Upper lobe of left lung (tissue), 6 donors: ENCODE measurements around the gene ZSCAN16. TPM values are rescaled to one million over a fixed set of nuclear protein-coding genes. Genes with fewer than 3 reads are reported as not detected.

ENCODE experiments used
- ATAC-seq, 2 donors: fragments of 200-7000 bp; cut with Tn5 transposase; one replicate each; pipeline ENCODE4 v1.9.1; 2022; ENCODE audit warnings: mild to moderate bottlenecking in 2 of 2, moderate library complexity in 2 of 2; ENCODE audit not compliant: low FRiP score in 2 of 2
- DNase-seq, 2 donors: peaks; one replicate each; pipeline ENCODE4 v3.0.0-alpha.2; 2019 to 2020
- H3K27ac ChIP-seq, 4 donors: fragments of 200-600 bp; sonication (generic); one replicate each; pipeline ENCODE4 v1.5.1; 2016 to 2019
- H3K27me3 ChIP-seq, 4 donors: fragments of 200-600 bp; sonication (generic); one replicate each; pipeline ENCODE4 v1.5.1; 2017 to 2019
- H3K36me3 ChIP-seq, 4 donors: fragments of 200-600 bp; sonication (generic); one replicate each; pipeline ENCODE4 v1.5.1; 2016 to 2019
- H3K4me1 ChIP-seq, 4 donors: fragments of 200-600 bp; sonication (generic); one replicate each; pipeline ENCODE4 v1.5.1; 2018 to 2019
- H3K4me3 ChIP-seq, 4 donors: fragments of 200-600 bp; sonication (generic); one replicate each; pipeline ENCODE4 v1.5.1; 2017 to 2019; ENCODE audit warnings: mild to moderate bottlenecking in 2 of 4, moderate library complexity in 1 of 4
- H3K9me3 ChIP-seq, 4 donors: fragments of 200-600 bp; sonication (generic); one replicate each; pipeline ENCODE4 v1.5.1; 2018 to 2019
- CTCF ChIP-seq, 6 experiments: fragments of 450-650 bp in 4 of 6; fragments of 200-600 bp in 2 of 6; sonication (generic) in 2 of 6; IDR thresholded peaks; one replicate each; pipeline ENCODE4 v1.5.1; 2016 to 2019; ENCODE audit warnings: antibody characterized with exemption in 6 of 6
- EP300 ChIP-seq, 4 donors: sonication (generic); formaldehyde crosslinking; IDR thresholded peaks; one replicate each; pipeline ENCODE4 v1.5.1; 2017; ENCODE audit warnings: antibody characterized with exemption in 4 of 4, control low read depth in 2 of 4
- POLR2A ChIP-seq, 4 donors: fragments of 450-650 bp; IDR thresholded peaks; one replicate each; pipeline ENCODE4 v1.5.1; 2016 to 2017; ENCODE audit warnings: antibody characterized with exemption in 4 of 4, mild to moderate bottlenecking in 2 of 4
- POLR2AphosphoS5 ChIP-seq, 2 donors: sonication (generic); formaldehyde crosslinking; IDR thresholded peaks; one replicate each; pipeline ENCODE4 v1.5.1; 2017; ENCODE audit warnings: antibody characterized with exemption in 2 of 2
- WGBS, 2 donors: methylation state at CpG; one replicate each; pipeline ENCODE4 v1.1.5; 2017 to 2018; 5-methylcytosine and 5-hydroxymethylcytosine counted together
- total RNA-seq, 6 donors: library from RNA; depleted of rRNA in 4 of 6; stranded (reverse); fragments of >200 nt in 4 of 6; gene quantifications; one replicate each; pipeline versions ENCODE4 v1.1.0 to v1.2.1, GENCODE V29; 2016 to 2021
- donor health status: DM: no; HTN: no; CAD: no; lungs with moderate emphysema.
- donor health status: DM: no; HTN: yes; CAD: no; lungs with severe emphysema.

Gene ZSCAN16
- total RNA-seq, 6 donors from 2014 or later, result 4.1 to 16.8 (median 5.1) TPM

- H3K27me3 ChIP-seq, result no peaks in the 10 kb centered on the region
- TF ChIP-seq CTCF (IDR thresholded peaks at IDR 0.05), result no peak
- no peak for TF ChIP-seq POLR2AphosphoS5 (IDR thresholded peaks at IDR 0.05)
- TF ChIP-seq POLR2A (IDR thresholded peaks at IDR 0.05), result no peak
- TF ChIP-seq EP300 (IDR thresholded peaks at IDR 0.05), result no peak
- WGBS, 2 donors, result 96 to 100% methylated on average over 1 of the region's 1 CpG
- DNase-seq (no peak), ATAC-seq (no peak)
- H3K36me3 ChIP-seq, result no peaks in the 10 kb centered on the region
- no peak overlapping the region for H3K4me3 ChIP-seq
- no peak overlapping the region for H3K27ac ChIP-seq
- H3K4me1 ChIP-seq, result no peaks in the 10 kb centered on the region
- no peaks in the 10 kb centered on the region for H3K9me3 ChIP-seq
Measured at GRCh38 chr6:28176373-28176772, 52.0 kb downstream of the ZSCAN16 start.

Other genes with a start within 250 kb of the ZSCAN16 start
- gene OR2B2, start 212.2 kb upstream of the ZSCAN16 start, total RNA-seq, result not detected
- not detected for gene OR2B6, start 167.4 kb upstream of the ZSCAN16 start, total RNA-seq
- 1 to 10 TPM; 2.4 to 7.9 (median 3.7) TPM for gene ZNF165, start 44.0 kb upstream of the ZSCAN16 start, total RNA-seq
- gene ZKSCAN8, start 17.3 kb downstream of the ZSCAN16 start, total RNA-seq, result 10 to 100 TPM; 11.7 to 24.9 (median 16.8) TPM
- gene ZSCAN9, start 100.7 kb downstream of the ZSCAN16 start, total RNA-seq, result 10 to 100 TPM in 5 of 6 donors, 1 to 10 TPM in 1; 5.4 to 36.7 (median 12.4) TPM
- gene ZKSCAN4, start 127.7 kb downstream of the ZSCAN16 start, total RNA-seq, result 1 to 10 TPM; 3.0 to 9.4 (median 4.7) TPM
- 1 to 10 TPM in 2 of 6 donors, under 1 TPM in 4; 0.33 to 1.3 (median 0.70) TPM for gene NKAPL, start 134.7 kb downstream of the ZSCAN16 start, total RNA-seq
- 10 to 100 TPM in 3 of 6 donors, 1 to 10 TPM in 3; 9.1 to 24.1 (median 11.4) TPM for gene ZSCAN26, start 142.5 kb downstream of the ZSCAN16 start, total RNA-seq
- gene PGBD1, start 157.0 kb downstream of the ZSCAN16 start, total RNA-seq, result 1 to 10 TPM; 3.1 to 8.3 (median 4.1) TPM
- 10 to 100 TPM; 11.5 to 33.5 (median 18.6) TPM for gene ZSCAN31, start 211.5 kb downstream of the ZSCAN16 start, total RNA-seq
- 10 to 100 TPM in 1 of 6 donors, 1 to 10 TPM in 5; 2.6 to 10.5 (median 5.6) TPM for gene ZKSCAN3, start 225.3 kb downstream of the ZSCAN16 start, total RNA-seq